ENCODE measurements around the gene PATJ. TPM values are rescaled to one million over a fixed set of nuclear protein-coding genes. Genes with fewer than 3 reads are reported as not detected.

The PATJ gene
- polyA plus RNA-seq, 1 of the 3 experiments (the other 2 are of a cell fraction) = 3.0 TPM

DNA sequence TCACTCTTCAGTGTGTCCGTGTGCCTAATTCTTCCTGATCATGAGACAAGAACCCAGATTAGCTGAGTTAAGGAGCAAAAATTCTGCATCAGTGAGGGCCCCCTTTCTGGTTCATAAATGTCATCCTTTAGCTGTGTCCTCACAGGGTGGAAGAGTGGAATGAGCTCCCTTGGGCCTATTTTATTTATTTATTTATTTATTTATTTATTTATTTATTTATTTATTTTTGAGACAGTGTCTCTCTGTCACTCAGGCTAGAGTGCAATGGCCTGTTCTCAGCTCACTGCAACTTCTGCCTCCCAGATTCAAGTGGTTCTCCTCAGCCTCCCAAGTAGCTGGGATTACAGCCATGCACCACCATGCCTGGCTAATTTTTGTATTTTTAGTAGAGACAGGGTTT is 131.7 kb downstream of the PATJ start:
- no peaks in the 10 kb centered on the region for H3K4me1 ChIP-seq (ENCODE audit: control insufficient read depth in 1 of 2, insufficient read depth in 2 of 2, low read depth in 1 of 2, low read length in 1 of 2)
- no peaks in the 10 kb centered on the region for H3K79me2 ChIP-seq (ENCODE audit: insufficient read depth)
- no peaks in the 10 kb centered on the region for H3K36me3 ChIP-seq (replicated peaks in 1 of 2; ENCODE audit: control insufficient read depth in 1 of 2, insufficient read depth in 2 of 2, low read length in 1 of 2)
- H3K9me2 ChIP-seq = no peaks in the 10 kb centered on the region
- H3K4me3 ChIP-seq (ENCODE audit: low read depth in 2 of 2, low read length in 1 of 2) = no peak overlapping the region
- no peaks in the 10 kb centered on the region for H3K27me3 ChIP-seq (ENCODE audit: insufficient read depth)
- TF ChIP-seq CHD2 (IDR thresholded peaks at IDR 0.05; ENCODE audit: low read length, partially characterized antibody) (no peak), FOXJ3 (CRISPR knock-in tag; IDR thresholded peaks at IDR 0.05) (no peak), EZH2phosphoT487 (IDR thresholded peaks at IDR 0.05; ENCODE audit: borderline replicate concordance, low read depth) (no peak), NFIC (IDR thresholded peaks at IDR 0.05; ENCODE audit: borderline replicate concordance) (no peak), NRF1 (IDR thresholded peaks at IDR 0.05; ENCODE audit: low read depth, low read length) (no peak), ELF1 (IDR thresholded peaks at IDR 0.05) (no peak), FOXM1 (IDR thresholded peaks at IDR 0.05; ENCODE audit: low read depth) (no peak), YY1 (IDR thresholded peaks at IDR 0.05; ENCODE audit: low read depth) (no peak)
- TF ChIP-seq, protein P1, sequence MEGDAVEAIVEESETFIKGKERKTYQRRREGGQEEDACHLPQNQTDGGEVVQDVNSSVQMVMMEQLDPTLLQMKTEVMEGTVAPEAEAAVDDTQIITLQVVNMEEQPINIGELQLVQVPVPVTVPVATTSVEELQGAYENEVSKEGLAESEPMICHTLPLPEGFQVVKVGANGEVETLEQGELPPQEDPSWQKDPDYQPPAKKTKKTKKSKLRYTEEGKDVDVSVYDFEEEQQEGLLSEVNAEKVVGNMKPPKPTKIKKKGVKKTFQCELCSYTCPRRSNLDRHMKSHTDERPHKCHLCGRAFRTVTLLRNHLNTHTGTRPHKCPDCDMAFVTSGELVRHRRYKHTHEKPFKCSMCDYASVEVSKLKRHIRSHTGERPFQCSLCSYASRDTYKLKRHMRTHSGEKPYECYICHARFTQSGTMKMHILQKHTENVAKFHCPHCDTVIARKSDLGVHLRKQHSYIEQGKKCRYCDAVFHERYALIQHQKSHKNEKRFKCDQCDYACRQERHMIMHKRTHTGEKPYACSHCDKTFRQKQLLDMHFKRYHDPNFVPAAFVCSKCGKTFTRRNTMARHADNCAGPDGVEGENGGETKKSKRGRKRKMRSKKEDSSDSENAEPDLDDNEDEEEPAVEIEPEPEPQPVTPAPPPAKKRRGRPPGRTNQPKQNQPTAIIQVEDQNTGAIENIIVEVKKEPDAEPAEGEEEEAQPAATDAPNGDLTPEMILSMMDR (IDR thresholded peaks at IDR 0.05) = no peak
- TF ChIP-seq, protein P2, sequence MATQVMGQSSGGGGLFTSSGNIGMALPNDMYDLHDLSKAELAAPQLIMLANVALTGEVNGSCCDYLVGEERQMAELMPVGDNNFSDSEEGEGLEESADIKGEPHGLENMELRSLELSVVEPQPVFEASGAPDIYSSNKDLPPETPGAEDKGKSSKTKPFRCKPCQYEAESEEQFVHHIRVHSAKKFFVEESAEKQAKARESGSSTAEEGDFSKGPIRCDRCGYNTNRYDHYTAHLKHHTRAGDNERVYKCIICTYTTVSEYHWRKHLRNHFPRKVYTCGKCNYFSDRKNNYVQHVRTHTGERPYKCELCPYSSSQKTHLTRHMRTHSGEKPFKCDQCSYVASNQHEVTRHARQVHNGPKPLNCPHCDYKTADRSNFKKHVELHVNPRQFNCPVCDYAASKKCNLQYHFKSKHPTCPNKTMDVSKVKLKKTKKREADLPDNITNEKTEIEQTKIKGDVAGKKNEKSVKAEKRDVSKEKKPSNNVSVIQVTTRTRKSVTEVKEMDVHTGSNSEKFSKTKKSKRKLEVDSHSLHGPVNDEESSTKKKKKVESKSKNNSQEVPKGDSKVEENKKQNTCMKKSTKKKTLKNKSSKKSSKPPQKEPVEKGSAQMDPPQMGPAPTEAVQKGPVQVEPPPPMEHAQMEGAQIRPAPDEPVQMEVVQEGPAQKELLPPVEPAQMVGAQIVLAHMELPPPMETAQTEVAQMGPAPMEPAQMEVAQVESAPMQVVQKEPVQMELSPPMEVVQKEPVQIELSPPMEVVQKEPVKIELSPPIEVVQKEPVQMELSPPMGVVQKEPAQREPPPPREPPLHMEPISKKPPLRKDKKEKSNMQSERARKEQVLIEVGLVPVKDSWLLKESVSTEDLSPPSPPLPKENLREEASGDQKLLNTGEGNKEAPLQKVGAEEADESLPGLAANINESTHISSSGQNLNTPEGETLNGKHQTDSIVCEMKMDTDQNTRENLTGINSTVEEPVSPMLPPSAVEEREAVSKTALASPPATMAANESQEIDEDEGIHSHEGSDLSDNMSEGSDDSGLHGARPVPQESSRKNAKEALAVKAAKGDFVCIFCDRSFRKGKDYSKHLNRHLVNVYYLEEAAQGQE (IDR thresholded peaks at IDR 0.05; ENCODE audit: low read depth, low read length) = no peak
- 100% methylated on average over 1 of the region's 1 CpG for WGBS (ENCODE audit: low lambda C conversion rate)
- no peaks in the 10 kb centered on the region for H4K20me1 ChIP-seq (ENCODE audit: insufficient read depth)
- no peak overlapping the region for H3K4me2 ChIP-seq
- no peaks in the 10 kb centered on the region for H3K9me3 ChIP-seq
- H3F3A ChIP-seq (replicated peaks; ENCODE audit: insufficient read depth) = no peaks in the 10 kb centered on the region
- H3K9ac ChIP-seq = no peak overlapping the region
- ChIA-PET POLR2A (no interaction called here), CTCF (interaction anchor here (0.9 kb wide), 1 partner anchor 21 kb away, joined by 3 read pairs; no protein-coding TSS in a partner anchor)
- no peak overlapping the region for H3K27ac ChIP-seq (ENCODE audit: low read depth in 2 of 2, low read length in 1 of 2)
- DNase-seq = no peak
- H2AFZ ChIP-seq (ENCODE audit: low read depth) = no peak overlapping the region

DNA sequence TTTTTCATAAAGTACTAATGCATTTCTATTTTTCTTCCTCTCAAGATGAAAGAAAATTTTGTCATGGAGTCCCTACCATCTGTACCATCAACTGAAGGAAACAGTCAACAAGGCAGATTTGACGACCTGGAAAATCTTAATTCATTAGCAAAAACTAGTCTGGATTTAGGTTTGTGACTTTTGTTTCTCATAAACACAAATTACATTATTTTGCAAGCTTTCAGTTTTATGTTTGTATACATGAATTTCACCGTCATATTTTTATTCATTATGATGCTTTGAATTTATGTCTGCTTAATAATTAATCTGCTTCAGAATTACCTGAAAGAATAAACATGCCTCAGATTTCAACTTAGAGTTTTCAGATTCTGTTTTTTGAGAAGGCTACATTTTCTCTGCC is 132.9 kb downstream of the PATJ start:
- Histone ChIP-seq H3K36me3 (replicated peaks in 1 of 2; ENCODE audit: control insufficient read depth in 1 of 2, insufficient read depth in 2 of 2, low read length in 1 of 2) (no peaks in the 10 kb centered on the region), H3K79me2 (ENCODE audit: insufficient read depth) (no peaks in the 10 kb centered on the region), H3F3A (replicated peaks; ENCODE audit: insufficient read depth) (no peaks in the 10 kb centered on the region), H3K4me1 (ENCODE audit: control insufficient read depth in 1 of 2, insufficient read depth in 2 of 2, low read depth in 1 of 2, low read length in 1 of 2) (no peaks in the 10 kb centered on the region), H3K27ac (ENCODE audit: low read depth in 2 of 2, low read length in 1 of 2) (no peak overlapping the region), H3K9ac (no peak overlapping the region), H2AFZ (ENCODE audit: low read depth) (no peak overlapping the region), H4K20me1 (ENCODE audit: insufficient read depth) (no peaks in the 10 kb centered on the region), H3K4me3 (ENCODE audit: low read depth in 2 of 2, low read length in 1 of 2) (no peak overlapping the region), H3K4me2 (no peak overlapping the region), H3K9me3 (no peaks in the 10 kb centered on the region), H3K9me2 (no peaks in the 10 kb centered on the region), H3K27me3 (ENCODE audit: insufficient read depth) (no peaks in the 10 kb centered on the region)
- WGBS (ENCODE audit: low lambda C conversion rate) = 91% methylated on average over 2 of the region's 2 CpGs
- no peak for DNase-seq
- ChIA-PET CTCF (interaction anchor here (0.9 kb wide), 1 partner anchor 34 kb away, joined by 3 read pairs; no protein-coding TSS in a partner anchor), POLR2A (no interaction called here)
- TF ChIP-seq FOXJ3 (CRISPR knock-in tag; IDR thresholded peaks at IDR 0.05) (no peak), TAF1 (IDR thresholded peaks at IDR 0.05; ENCODE audit: borderline replicate concordance, low read depth, low read length) (no peak), TCF12 (IDR thresholded peaks at IDR 0.05) (no peak), POLR2AphosphoS5 (IDR thresholded peaks at IDR 0.05; ENCODE audit: low read depth, low read length) (no peak), ELF1 (IDR thresholded peaks at IDR 0.05) (no peak), NFIC (IDR thresholded peaks at IDR 0.05; ENCODE audit: borderline replicate concordance) (no peak), NRF1 (IDR thresholded peaks at IDR 0.05; ENCODE audit: low read depth, low read length) (no peak)
- TF ChIP-seq, protein P1 (IDR thresholded peaks at IDR 0.05) = no peak
- TF ChIP-seq, protein P3, sequence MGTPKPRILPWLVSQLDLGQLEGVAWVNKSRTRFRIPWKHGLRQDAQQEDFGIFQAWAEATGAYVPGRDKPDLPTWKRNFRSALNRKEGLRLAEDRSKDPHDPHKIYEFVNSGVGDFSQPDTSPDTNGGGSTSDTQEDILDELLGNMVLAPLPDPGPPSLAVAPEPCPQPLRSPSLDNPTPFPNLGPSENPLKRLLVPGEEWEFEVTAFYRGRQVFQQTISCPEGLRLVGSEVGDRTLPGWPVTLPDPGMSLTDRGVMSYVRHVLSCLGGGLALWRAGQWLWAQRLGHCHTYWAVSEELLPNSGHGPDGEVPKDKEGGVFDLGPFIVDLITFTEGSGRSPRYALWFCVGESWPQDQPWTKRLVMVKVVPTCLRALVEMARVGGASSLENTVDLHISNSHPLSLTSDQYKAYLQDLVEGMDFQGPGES (IDR thresholded peaks at IDR 0.05; ENCODE audit: low read depth, low read length) = no peak
- TF ChIP-seq, protein P4, sequence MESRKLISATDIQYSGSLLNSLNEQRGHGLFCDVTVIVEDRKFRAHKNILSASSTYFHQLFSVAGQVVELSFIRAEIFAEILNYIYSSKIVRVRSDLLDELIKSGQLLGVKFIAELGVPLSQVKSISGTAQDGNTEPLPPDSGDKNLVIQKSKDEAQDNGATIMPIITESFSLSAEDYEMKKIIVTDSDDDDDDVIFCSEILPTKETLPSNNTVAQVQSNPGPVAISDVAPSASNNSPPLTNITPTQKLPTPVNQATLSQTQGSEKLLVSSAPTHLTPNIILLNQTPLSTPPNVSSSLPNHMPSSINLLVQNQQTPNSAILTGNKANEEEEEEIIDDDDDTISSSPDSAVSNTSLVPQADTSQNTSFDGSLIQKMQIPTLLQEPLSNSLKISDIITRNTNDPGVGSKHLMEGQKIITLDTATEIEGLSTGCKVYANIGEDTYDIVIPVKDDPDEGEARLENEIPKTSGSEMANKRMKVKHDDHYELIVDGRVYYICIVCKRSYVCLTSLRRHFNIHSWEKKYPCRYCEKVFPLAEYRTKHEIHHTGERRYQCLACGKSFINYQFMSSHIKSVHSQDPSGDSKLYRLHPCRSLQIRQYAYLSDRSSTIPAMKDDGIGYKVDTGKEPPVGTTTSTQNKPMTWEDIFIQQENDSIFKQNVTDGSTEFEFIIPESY (IDR thresholded peaks at IDR 0.05; ENCODE audit: borderline replicate concordance, low read depth) = no peak

All from SK-N-SH (cell line).